HepG2 (cell line): ENCODE data around the gene AFF1. TPM values are rescaled to one million over a fixed set of nuclear protein-coding genes. Genes with fewer than 3 reads are reported as not detected.

Source experiments
- FOXK1 ChIP-seq: sonication (generic); formaldehyde crosslinking; IDR thresholded peaks from 2 replicates; pipeline ENCODE4 v1.4.0; 2020; ENCODE audit warnings: low read depth, missing genetic modification reagents, borderline replicate concordance
- HNRNPUL1 ChIP-seq: fragments of 200-400 bp; formaldehyde crosslinking; IDR thresholded peaks from 2 replicates; pipeline ENCODE4 v1.6.1; 2017; ENCODE audit warnings: low read depth, mild to moderate bottlenecking, low read length, moderate library complexity
- KLF9 ChIP-seq: IDR thresholded peaks from 2 replicates; pipeline ENCODE4 v1.6.1; 2016; ENCODE audit warnings: low read depth
- MTA1 ChIP-seq: sonication (generic); formaldehyde crosslinking; IDR thresholded peaks from 2 replicates; pipeline ENCODE4 v1.4.0; 2020; ENCODE audit warnings: missing genetic modification reagents, mild to moderate bottlenecking, borderline replicate concordance
- NCOA5 ChIP-seq: sonication (generic); formaldehyde crosslinking; IDR thresholded peaks from 2 replicates; pipeline ENCODE4 v1.4.0; 2020; ENCODE audit warnings: missing genetic modification reagents
- NKX3-1 ChIP-seq: sonication (generic); formaldehyde crosslinking; IDR thresholded peaks from 2 replicates; pipeline ENCODE4 v1.5.0; 2020; ENCODE audit warnings: missing genetic modification reagents
- RFX3 ChIP-seq: IDR thresholded peaks from 2 replicates; pipeline ENCODE4 v1.6.1; 2016; ENCODE audit warnings: missing biosample characterization, missing genetic modification reagents
- SETDB1 ChIP-seq: sonication (generic); formaldehyde crosslinking; IDR thresholded peaks from 2 replicates; pipeline ENCODE4 v1.5.1; 2020; ENCODE audit warnings: missing genetic modification reagents, mild to moderate bottlenecking, borderline replicate concordance
- XBP1 ChIP-seq: sonication (generic); formaldehyde crosslinking; IDR thresholded peaks from 2 replicates; pipeline ENCODE4 v1.5.0; 2020; ENCODE audit warnings: missing genetic modification reagents
- XRCC5 ChIP-seq: fragments of 200-400 bp; formaldehyde crosslinking; optimal IDR thresholded peaks from 2 replicates; pipeline ENCODE3; 2017; ENCODE audit warnings: mild to moderate bottlenecking, low read length
- YEATS4 ChIP-seq: sonication (generic); formaldehyde crosslinking; IDR thresholded peaks from 2 replicates; pipeline ENCODE4 v1.4.0; 2020; ENCODE audit warnings: missing genetic modification reagents, borderline replicate concordance
- ZBTB20 ChIP-seq: sonication (generic); formaldehyde crosslinking; IDR thresholded peaks from 2 replicates; pipeline ENCODE4 v1.8.1; 2023; ENCODE audit warnings: missing genetic modification reagents, low read depth, mild to moderate bottlenecking, borderline replicate concordance
- ZMYM3 ChIP-seq: sonication (generic); formaldehyde crosslinking; IDR thresholded peaks from 2 replicates; pipeline ENCODE4 v1.5.1; 2020; ENCODE audit warnings: mild to moderate bottlenecking, missing genetic modification reagents
- ZNF10 ChIP-seq: sonication (generic); formaldehyde crosslinking; IDR thresholded peaks from 2 replicates; pipeline ENCODE4 v1.4.0; 2020; ENCODE audit warnings: mild to moderate bottlenecking, low read depth, missing genetic modification reagents, borderline replicate concordance
- ZNF446 ChIP-seq: sonication (generic); formaldehyde crosslinking; IDR thresholded peaks from 2 replicates; pipeline ENCODE4 v1.5.0; 2020; ENCODE audit warnings: mild to moderate bottlenecking, missing genetic modification reagents
- ZNF660 ChIP-seq: sonication (generic); formaldehyde crosslinking; IDR thresholded peaks from 2 replicates; pipeline ENCODE4 v1.5.1; 2020; ENCODE audit warnings: mild to moderate bottlenecking, low read depth, missing genetic modification reagents, borderline replicate concordance
- polyA plus RNA-seq, 8 experiments: library from polyadenylated mRNA; depleted of rRNA in 3 of 8; stranded (reverse) in 7 of 8; unstranded in 1 of 8; fragments of >200 nt; fragmentation: Illumina TruSeq in 4 of 8; extraction: Trizol in 4 of 8; gene quantifications; 2 replicates each; pipeline versions ENCODE4 v1.2.1 to v1.2.3, GENCODE V29; 2011 to 2016; ENCODE audit warnings: low read depth in 4 of 8, missing spikeins in 1 of 8, mixed read lengths in 1 of 8; ENCODE audit not compliant: insufficient read depth in 1 of 8
- total RNA-seq, 5 experiments: library from RNA; depleted of rRNA; stranded (reverse); fragments of >200 nt; fragmentation: Illumina TruSeq; extraction: Trizol; gene quantifications; 2 replicates each; pipeline ENCODE4 v1.2.3, GENCODE V29; 2016; ENCODE audit warnings: low read depth in 1 of 5
- TF ChIP-seq, protein P1 (sequence below): sonication (generic); formaldehyde crosslinking; IDR thresholded peaks from 2 replicates; pipeline ENCODE4 v1.4.0; 2020; ENCODE audit warnings: missing genetic modification reagents
- TF ChIP-seq, protein P2 (sequence below): sonication (generic); formaldehyde crosslinking; IDR thresholded peaks from 2 replicates; pipeline ENCODE4 v1.4.0; 2020; ENCODE audit warnings: missing genetic modification reagents
- TF ChIP-seq, protein P3 (sequence below): IDR thresholded peaks from 2 replicates; pipeline ENCODE4 v1.6.1; 2016; ENCODE audit warnings: low read depth, control low read depth

AFF1 gene
- total and polyA plus RNA-seq, 2 of the 13 experiments (the other 11 are each of a cell fraction or from before 2014, with no cell fraction given) = 15.5 to 15.9 TPM

DNA sequence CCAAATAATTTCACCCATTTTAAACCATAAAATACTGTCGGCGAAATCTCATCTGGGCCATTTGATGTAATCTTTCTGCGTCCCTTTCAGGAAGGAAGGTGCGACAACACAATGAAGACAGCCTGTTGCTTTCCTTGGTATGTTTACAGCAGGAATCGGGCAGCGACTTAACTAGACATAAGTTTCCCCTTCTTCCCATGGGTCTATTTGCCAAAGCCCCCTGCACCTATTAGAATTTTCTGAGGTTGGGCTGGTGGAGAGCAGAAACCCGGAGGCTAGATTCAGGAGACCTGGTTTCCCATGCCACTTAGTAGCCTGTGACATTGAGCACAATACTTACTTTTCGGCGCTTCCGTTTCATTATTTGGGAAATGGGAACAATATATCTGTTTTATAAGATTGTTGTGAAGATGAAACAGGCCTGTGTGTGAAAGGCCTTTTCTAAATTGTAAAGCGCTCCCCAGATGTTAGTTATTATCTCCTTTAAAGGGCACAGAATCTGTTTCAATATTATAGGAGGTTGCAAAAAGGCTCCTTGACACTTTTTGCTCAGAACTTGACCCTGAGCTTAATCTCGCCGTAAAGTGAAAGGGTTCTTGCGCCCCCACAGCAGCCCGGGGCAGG, 552 bp upstream of the AFF1 start (continued):
- TF ChIP-seq, protein P1, sequence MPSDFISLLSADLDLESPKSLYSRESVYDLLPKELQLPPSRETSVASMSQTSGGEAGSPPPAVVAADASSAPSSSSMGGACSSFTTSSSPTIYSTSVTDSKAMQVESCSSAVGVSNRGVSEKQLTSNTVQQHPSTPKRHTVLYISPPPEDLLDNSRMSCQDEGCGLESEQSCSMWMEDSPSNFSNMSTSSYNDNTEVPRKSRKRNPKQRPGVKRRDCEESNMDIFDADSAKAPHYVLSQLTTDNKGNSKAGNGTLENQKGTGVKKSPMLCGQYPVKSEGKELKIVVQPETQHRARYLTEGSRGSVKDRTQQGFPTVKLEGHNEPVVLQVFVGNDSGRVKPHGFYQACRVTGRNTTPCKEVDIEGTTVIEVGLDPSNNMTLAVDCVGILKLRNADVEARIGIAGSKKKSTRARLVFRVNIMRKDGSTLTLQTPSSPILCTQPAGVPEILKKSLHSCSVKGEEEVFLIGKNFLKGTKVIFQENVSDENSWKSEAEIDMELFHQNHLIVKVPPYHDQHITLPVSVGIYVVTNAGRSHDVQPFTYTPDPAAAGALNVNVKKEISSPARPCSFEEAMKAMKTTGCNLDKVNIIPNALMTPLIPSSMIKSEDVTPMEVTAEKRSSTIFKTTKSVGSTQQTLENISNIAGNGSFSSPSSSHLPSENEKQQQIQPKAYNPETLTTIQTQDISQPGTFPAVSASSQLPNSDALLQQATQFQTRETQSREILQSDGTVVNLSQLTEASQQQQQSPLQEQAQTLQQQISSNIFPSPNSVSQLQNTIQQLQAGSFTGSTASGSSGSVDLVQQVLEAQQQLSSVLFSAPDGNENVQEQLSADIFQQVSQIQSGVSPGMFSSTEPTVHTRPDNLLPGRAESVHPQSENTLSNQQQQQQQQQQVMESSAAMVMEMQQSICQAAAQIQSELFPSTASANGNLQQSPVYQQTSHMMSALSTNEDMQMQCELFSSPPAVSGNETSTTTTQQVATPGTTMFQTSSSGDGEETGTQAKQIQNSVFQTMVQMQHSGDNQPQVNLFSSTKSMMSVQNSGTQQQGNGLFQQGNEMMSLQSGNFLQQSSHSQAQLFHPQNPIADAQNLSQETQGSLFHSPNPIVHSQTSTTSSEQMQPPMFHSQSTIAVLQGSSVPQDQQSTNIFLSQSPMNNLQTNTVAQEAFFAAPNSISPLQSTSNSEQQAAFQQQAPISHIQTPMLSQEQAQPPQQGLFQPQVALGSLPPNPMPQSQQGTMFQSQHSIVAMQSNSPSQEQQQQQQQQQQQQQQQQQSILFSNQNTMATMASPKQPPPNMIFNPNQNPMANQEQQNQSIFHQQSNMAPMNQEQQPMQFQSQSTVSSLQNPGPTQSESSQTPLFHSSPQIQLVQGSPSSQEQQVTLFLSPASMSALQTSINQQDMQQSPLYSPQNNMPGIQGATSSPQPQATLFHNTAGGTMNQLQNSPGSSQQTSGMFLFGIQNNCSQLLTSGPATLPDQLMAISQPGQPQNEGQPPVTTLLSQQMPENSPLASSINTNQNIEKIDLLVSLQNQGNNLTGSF (CRISPR knock-in tag) = no peak
- TF ChIP-seq XBP1 (no peak), ZMYM3 (CRISPR knock-in tag) (no peak), HNRNPUL1 (no peak), FOXK1 (CRISPR knock-in tag) (0 out of 2 replicates have a peak, but pooled peaks have one; percentile 5), NKX3-1 (0 out of 2 replicates have a peak, but pooled peaks have one; percentile 20), KLF9 (no peak), ZNF10 (CRISPR knock-in tag) (no peak), ZNF660 (CRISPR knock-in tag) (no peak), RFX3 (0 out of 2 replicates have a peak, but pooled peaks have one; percentile 13), XRCC5 (no peak), NCOA5 (CRISPR knock-in tag) (no peak), YEATS4 (CRISPR knock-in tag) (no peak), MTA1 (CRISPR knock-in tag) (no peak), ZNF446 (CRISPR knock-in tag) (no peak), SETDB1 (no peak), ZBTB20 (CRISPR knock-in tag) (no peak)
- TF ChIP-seq, protein P2, sequence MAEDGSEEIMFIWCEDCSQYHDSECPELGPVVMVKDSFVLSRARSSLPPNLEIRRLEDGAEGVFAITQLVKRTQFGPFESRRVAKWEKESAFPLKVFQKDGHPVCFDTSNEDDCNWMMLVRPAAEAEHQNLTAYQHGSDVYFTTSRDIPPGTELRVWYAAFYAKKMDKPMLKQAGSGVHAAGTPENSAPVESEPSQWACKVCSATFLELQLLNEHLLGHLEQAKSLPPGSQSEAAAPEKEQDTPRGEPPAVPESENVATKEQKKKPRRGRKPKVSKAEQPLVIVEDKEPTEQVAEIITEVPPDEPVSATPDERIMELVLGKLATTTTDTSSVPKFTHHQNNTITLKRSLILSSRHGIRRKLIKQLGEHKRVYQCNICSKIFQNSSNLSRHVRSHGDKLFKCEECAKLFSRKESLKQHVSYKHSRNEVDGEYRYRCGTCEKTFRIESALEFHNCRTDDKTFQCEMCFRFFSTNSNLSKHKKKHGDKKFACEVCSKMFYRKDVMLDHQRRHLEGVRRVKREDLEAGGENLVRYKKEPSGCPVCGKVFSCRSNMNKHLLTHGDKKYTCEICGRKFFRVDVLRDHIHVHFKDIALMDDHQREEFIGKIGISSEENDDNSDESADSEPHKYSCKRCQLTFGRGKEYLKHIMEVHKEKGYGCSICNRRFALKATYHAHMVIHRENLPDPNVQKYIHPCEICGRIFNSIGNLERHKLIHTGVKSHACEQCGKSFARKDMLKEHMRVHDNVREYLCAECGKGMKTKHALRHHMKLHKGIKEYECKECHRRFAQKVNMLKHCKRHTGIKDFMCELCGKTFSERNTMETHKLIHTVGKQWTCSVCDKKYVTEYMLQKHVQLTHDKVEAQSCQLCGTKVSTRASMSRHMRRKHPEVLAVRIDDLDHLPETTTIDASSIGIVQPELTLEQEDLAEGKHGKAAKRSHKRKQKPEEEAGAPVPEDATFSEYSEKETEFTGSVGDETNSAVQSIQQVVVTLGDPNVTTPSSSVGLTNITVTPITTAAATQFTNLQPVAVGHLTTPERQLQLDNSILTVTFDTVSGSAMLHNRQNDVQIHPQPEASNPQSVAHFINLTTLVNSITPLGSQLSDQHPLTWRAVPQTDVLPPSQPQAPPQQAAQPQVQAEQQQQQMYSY (CRISPR knock-in tag) = no peak
- TF ChIP-seq, protein P3, sequence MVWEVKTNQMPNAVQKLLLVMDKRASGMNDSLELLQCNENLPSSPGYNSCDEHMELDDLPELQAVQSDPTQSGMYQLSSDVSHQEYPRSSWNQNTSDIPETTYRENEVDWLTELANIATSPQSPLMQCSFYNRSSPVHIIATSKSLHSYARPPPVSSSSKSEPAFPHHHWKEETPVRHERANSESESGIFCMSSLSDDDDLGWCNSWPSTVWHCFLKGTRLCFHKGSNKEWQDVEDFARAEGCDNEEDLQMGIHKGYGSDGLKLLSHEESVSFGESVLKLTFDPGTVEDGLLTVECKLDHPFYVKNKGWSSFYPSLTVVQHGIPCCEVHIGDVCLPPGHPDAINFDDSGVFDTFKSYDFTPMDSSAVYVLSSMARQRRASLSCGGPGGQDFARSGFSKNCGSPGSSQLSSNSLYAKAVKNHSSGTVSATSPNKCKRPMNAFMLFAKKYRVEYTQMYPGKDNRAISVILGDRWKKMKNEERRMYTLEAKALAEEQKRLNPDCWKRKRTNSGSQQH (CRISPR knock-in tag) = no peak
